ENCODE measurements around the gene PADI1.

PADI1 gene

DNA sequence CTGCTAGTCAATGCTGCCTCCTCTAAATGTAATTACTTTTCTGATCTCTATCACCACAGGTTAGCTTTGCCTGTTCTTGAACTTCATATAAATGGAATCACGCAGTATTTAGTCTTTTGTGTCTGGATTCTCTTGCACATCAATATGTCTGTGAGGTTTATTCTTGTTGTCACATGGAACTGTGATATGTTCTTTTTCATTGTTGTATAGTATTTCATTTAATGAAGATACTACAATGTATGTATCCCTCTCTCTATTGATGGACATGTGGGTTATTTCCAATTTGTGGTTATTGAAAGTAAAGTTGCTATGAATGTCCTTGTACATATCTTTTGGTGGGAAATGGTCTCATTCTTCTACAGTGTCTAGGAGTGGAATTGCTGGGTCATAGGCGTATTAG lies 16.7 kb upstream of the PADI1 start:
- TF ChIP-seq POLR2AphosphoS5 (IDR thresholded peaks at IDR 0.05; ENCODE audit: low read depth) (no peak), GABPA (IDR thresholded peaks at IDR 0.05; ENCODE audit: low read depth) (no peak), REST (IDR thresholded peaks at IDR 0.05; ENCODE audit: insufficient replicate concordance, low read depth) (no peak), CTCF (IDR thresholded peaks at IDR 0.05; ENCODE audit: insufficient read depth, low read length) (no peak), SPI1 (IDR thresholded peaks at IDR 0.05; ENCODE audit: borderline replicate concordance, low read depth) (no peak)
- DNase-seq (ENCODE audit: low read depth in 1 of 2, low spot score in 1 of 2): no peak
- no peak overlapping the region for H3K27ac ChIP-seq (replicated peaks)

GRCh38 chr1:17188889-17189631 lies 15.9 kb upstream of the PADI1 start:
- no peak for DNase-seq (ENCODE audit: low read depth in 1 of 2, low spot score in 1 of 2)
- Histone ChIP-seq H3K27me3 (ENCODE audit: insufficient read depth, poor library complexity, severe bottlenecking) (no peaks in the 10 kb centered on the region), H3K27ac (replicated peaks) (no peak overlapping the region), H3K4me3 (replicated peaks; ENCODE audit: insufficient read depth, low read length) (no peak overlapping the region)
- no peak for TF ChIP-seq REST (IDR thresholded peaks at IDR 0.05; ENCODE audit: insufficient replicate concordance, low read depth)
- TF ChIP-seq POLR2AphosphoS5 (IDR thresholded peaks at IDR 0.05; ENCODE audit: low read depth): no peak
- TF ChIP-seq GABPA (IDR thresholded peaks at IDR 0.05; ENCODE audit: low read depth): no peak
- TF ChIP-seq CTCF (IDR thresholded peaks at IDR 0.05; ENCODE audit: insufficient read depth, low read length): no peak
- TF ChIP-seq SPI1 (IDR thresholded peaks at IDR 0.05; ENCODE audit: borderline replicate concordance, low read depth): no peak

More for the DNA sequence above, 16.7 kb upstream of the PADI1 start:
- H3K27me3 ChIP-seq (ENCODE audit: insufficient read depth, poor library complexity, severe bottlenecking): no peaks in the 10 kb centered on the region
- H3K4me3 ChIP-seq (replicated peaks; ENCODE audit: insufficient read depth, low read length): no peak overlapping the region

- TF ChIP-seq POLR2AphosphoS5 (IDR thresholded peaks at IDR 0.05; ENCODE audit: low read depth) (no peak), GABPA (IDR thresholded peaks at IDR 0.05; ENCODE audit: low read depth) (no peak), CTCF (IDR thresholded peaks at IDR 0.05; ENCODE audit: insufficient read depth, low read length) (no peak), SPI1 (IDR thresholded peaks at IDR 0.05; ENCODE audit: borderline replicate concordance, low read depth) (no peak)
- Histone ChIP-seq H3K4me3 (replicated peaks; ENCODE audit: insufficient read depth, low read length) (no peak overlapping the region), H3K27ac (replicated peaks) (no peak overlapping the region), H3K27me3 (ENCODE audit: insufficient read depth, poor library complexity, severe bottlenecking) (no peaks in the 10 kb centered on the region)
- DNase-seq (ENCODE audit: low read depth in 1 of 2, low spot score in 1 of 2): no peak
Observed at GRCh38 chr1:17189632-17189990, 15.3 kb upstream of the PADI1 start.

Data from HL-60 (cell line).